OCI-LY3 (cell line): ENCODE data around the gene KCTD17.

Experiments used
- H2AFZ ChIP-seq: fragments of 200-600, 300-600 bp; shearing (Covaris generic); 2 replicates; pipeline ENCODE4 v1.6.0; 2014; ENCODE audit warnings: antibody characterized with exemption, low read depth, low read length
- H3K27ac ChIP-seq: fragments of 200-600, 300-600 bp; sonication (generic); 2 replicates; pipeline ENCODE4 v1.5.1; 2014; ENCODE audit warnings: mild to moderate bottlenecking, low read length, moderate library complexity, mixed read lengths
- H3K27me3 ChIP-seq: fragments of 200-600, 300-600 bp; sonication (generic); 2 replicates; pipeline ENCODE4 v1.6.1; 2014; ENCODE audit warnings: low read depth, low read length, mixed read lengths
- H3K36me3 ChIP-seq: fragments of 200-600, 300-600 bp; sonication (generic); replicated peaks from 2 replicates; pipeline ENCODE3; 2014; ENCODE audit warnings: low read depth, low read length, mixed read lengths
- H3K4me1 ChIP-seq: fragments of 300-600, 200-600 bp; sonication (generic); 2 replicates; pipeline ENCODE4 v1.6.1; 2014; ENCODE audit warnings: low read length, mixed read lengths
- H3K4me2 ChIP-seq: fragments of 200-600, 300-600 bp; sonication (generic); 2 replicates; pipeline ENCODE4 v1.6.1; 2014; ENCODE audit warnings: low read length, mixed read lengths
- H3K4me3 ChIP-seq: fragments of 300-600, 200-600 bp; sonication (generic); 2 replicates; pipeline ENCODE4 v1.5.1; 2014; ENCODE audit warnings: antibody characterized with exemption, mild to moderate bottlenecking, low read length, moderate library complexity
- H3K79me2 ChIP-seq: fragments of 300-600, 200-600 bp; shearing (Covaris generic); 2 replicates; pipeline ENCODE4 v1.6.1; 2014; ENCODE audit warnings: mild to moderate bottlenecking, low read length, mixed read lengths
- H3K9ac ChIP-seq: fragments of 300-600, 200-600 bp; shearing (Covaris generic); 2 replicates; pipeline ENCODE4 v1.6.0; 2014; ENCODE audit warnings: mild to moderate bottlenecking, low read length, moderate library complexity
- H3K9me3 ChIP-seq: fragments of 200-600, 300-600 bp; shearing (Covaris generic); 2 replicates; pipeline ENCODE4 v1.6.1; 2014; ENCODE audit warnings: low read length, mixed read lengths; ENCODE audit not compliant: insufficient read depth
- H4K20me1 ChIP-seq: fragments of 200-600, 300-600 bp; sonication (generic); 2 replicates; pipeline ENCODE4 v1.6.1; 2016; ENCODE audit warnings: low read length, mixed read lengths; ENCODE audit not compliant: insufficient read depth
- EZH2phosphoT487 ChIP-seq: fragments of 200-600 bp; shearing (Covaris generic); IDR thresholded peaks from 2 replicates; pipeline ENCODE4 v1.6.1; 2018; ENCODE audit warnings: antibody characterized with exemption, mixed run types, low read depth
- TF ChIP-seq, protein P1 (sequence below): fragments of 200-600, 300-600 bp; sonication (generic); IDR thresholded peaks from 2 replicates; pipeline ENCODE4 v1.5.1; 2014; ENCODE audit warnings: antibody characterized with exemption, low read length, low read depth

KCTD17 gene

DNA sequence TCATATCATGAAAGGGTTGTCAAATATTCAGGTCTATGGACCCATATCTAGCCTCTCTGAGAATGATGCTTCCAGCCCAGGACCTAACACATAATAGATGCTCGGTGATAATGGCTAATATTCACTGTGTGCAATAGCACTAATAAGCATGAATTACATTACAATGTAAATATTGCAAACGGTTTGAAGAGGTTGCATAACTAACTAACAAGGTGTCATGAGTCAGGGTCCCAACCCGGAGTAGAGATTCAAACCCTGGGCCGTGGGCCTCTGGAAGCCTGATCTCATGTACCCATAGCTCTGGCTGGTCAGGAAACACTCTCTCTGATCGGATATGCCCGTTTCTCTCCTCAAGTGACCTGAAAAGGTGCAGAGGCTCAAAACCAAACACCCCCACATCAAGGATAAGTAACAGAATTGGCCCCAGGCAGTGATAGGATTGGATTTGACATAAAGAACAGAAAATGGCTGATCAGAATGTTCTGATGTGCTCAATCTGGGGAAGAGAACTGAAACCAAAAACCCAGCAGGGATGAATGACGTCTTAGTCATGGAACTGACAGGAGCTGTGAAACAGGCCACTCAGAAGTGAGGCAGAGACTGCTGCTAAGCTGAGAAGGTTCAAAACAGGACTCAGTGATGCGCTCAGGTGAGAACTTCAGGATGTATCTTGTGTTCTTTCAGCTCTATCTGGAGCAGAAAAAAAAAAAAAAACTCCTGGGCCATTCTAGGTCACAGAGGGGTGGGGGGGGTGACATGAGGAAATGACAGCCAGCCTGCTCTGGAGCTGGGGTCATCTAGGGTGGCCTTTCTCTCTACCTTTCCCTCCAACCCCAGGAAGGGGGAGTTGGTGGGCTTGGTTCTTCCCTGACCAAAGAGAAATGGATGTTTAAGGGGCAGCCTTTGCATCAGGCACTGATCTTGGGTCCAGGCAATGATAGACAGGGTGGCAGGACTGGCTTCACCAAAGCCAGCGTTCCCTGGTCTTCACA is 6.6 kb upstream of the KCTD17 start:
- H3K4me3 ChIP-seq = no peak overlapping the region
- H2AFZ ChIP-seq = peak overlapping the region; percentile 25; the same call in 1 of the 2 replicates
- TF ChIP-seq, protein P1, sequence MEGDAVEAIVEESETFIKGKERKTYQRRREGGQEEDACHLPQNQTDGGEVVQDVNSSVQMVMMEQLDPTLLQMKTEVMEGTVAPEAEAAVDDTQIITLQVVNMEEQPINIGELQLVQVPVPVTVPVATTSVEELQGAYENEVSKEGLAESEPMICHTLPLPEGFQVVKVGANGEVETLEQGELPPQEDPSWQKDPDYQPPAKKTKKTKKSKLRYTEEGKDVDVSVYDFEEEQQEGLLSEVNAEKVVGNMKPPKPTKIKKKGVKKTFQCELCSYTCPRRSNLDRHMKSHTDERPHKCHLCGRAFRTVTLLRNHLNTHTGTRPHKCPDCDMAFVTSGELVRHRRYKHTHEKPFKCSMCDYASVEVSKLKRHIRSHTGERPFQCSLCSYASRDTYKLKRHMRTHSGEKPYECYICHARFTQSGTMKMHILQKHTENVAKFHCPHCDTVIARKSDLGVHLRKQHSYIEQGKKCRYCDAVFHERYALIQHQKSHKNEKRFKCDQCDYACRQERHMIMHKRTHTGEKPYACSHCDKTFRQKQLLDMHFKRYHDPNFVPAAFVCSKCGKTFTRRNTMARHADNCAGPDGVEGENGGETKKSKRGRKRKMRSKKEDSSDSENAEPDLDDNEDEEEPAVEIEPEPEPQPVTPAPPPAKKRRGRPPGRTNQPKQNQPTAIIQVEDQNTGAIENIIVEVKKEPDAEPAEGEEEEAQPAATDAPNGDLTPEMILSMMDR = no peak
- no peak for TF ChIP-seq EZH2phosphoT487
- H3K79me2 ChIP-seq = no peaks in the 10 kb centered on the region
- peaks cover 23% of the 10 kb centered on the region for H3K4me1 ChIP-seq
- peak overlapping the region; percentile 62 for H3K4me2 ChIP-seq
- H3K9ac ChIP-seq = no peak overlapping the region
- no peaks in the 10 kb centered on the region for H3K36me3 ChIP-seq
- no peak overlapping the region for H3K27ac ChIP-seq
- no peaks in the 10 kb centered on the region for H4K20me1 ChIP-seq
- 0 out of 2 replicates have a peak, but pooled peaks cover 5% of the 10 kb centered on the region for H3K27me3 ChIP-seq
- no peaks in the 10 kb centered on the region for H3K9me3 ChIP-seq

DNA sequence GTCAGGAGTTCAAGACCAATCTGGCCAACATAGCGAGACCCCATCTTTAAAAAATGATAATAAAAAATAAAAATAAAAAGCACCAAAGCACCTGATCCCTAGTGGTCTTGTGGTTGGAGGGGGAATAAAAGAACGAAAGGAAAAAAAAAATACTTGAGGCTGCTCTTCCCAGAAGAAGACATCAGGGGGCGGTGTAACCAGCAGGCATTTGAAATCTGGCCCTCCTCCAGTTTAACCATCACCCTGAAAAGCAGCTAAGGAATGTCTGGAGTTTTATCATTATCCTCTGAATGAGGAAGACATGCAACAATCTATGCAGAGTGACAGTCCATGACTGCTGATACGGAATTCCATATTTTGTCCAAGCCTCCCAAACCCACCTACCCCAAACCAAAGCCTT is 5.6 kb upstream of the KCTD17 start:
- no peaks in the 10 kb centered on the region; the same call in 1 of the 2 replicates for H3K27me3 ChIP-seq
- H3K9ac ChIP-seq = no peak overlapping the region
- no peaks in the 10 kb centered on the region for H3K79me2 ChIP-seq
- H4K20me1 ChIP-seq = no peaks in the 10 kb centered on the region
- no peaks in the 10 kb centered on the region for H3K9me3 ChIP-seq
- H3K27ac ChIP-seq = no peak overlapping the region
- no peaks in the 10 kb centered on the region for H3K36me3 ChIP-seq
- H3K4me1 ChIP-seq = peaks cover 23% of the 10 kb centered on the region
- H3K4me2 ChIP-seq = no peak overlapping the region
- TF ChIP-seq EZH2phosphoT487 = no peak
- TF ChIP-seq, protein P1 = peak; percentile 69
- no peak overlapping the region for H2AFZ ChIP-seq
- H3K4me3 ChIP-seq = no peak overlapping the region

DNA sequence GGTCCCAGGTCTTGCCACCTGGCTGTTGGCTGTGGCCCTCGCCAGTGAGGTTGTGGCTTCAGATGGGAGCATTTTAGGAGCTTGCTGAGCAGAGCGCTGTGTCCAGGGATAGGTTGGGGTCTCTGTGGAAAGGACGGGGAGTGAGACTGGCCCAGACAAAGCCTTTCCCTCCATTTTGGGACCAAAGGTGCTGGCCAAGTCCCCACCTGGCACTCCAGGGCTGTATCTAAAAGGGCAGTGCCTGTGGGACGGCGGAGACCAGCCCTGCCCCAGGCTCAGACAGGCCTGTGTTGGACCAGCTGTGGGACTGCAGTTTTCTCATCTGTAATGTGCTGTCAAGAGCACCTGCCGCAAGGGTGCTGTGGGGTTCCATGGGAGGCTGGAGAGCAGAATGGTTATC is 5.0 kb upstream of the KCTD17 start:
- no peaks in the 10 kb centered on the region for H3K79me2 ChIP-seq
- no peaks in the 10 kb centered on the region for H3K36me3 ChIP-seq
- H4K20me1 ChIP-seq = no peaks in the 10 kb centered on the region
- no peak overlapping the region for H3K9ac ChIP-seq
- no peaks in the 10 kb centered on the region for H3K9me3 ChIP-seq
- no peak overlapping the region for H3K4me3 ChIP-seq
- H3K27me3 ChIP-seq = no peaks in the 10 kb centered on the region; the same call in 1 of the 2 replicates
- H3K27ac ChIP-seq = no peak overlapping the region
- TF ChIP-seq, protein P1 = no peak
- no peak for TF ChIP-seq EZH2phosphoT487
- peaks cover 23% of the 10 kb centered on the region for H3K4me1 ChIP-seq
- H2AFZ ChIP-seq = no peak overlapping the region
- H3K4me2 ChIP-seq = no peak overlapping the region

DNA sequence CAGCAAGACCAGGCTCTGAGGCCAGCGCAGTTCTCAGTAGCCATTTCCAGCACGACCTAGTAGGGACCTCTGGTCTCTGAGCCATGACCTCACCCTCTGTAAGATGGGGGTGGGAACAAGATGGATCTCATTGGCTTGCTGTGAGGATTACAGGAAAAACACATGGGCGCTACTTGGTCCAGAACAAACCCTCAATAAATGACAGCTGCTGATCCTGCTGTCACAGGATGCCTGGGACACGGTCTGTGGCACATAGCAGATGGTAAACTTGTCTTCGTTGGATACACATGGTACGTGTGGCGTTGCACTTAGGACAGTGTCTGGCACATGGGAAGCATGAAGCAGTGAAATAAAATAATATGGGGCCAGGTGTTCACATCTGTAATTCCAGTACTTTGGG is 4.5 kb upstream of the KCTD17 start:
- no peak overlapping the region for H3K27ac ChIP-seq
- H3K9me3 ChIP-seq = no peaks in the 10 kb centered on the region
- H3K4me1 ChIP-seq = peaks cover 23% of the 10 kb centered on the region
- no peak overlapping the region for H3K9ac ChIP-seq
- no peak overlapping the region for H2AFZ ChIP-seq
- H3K4me3 ChIP-seq = no peak overlapping the region
- H3K4me2 ChIP-seq = no peak overlapping the region
- TF ChIP-seq EZH2phosphoT487 = no peak
- TF ChIP-seq, protein P1 = no peak
- no peaks in the 10 kb centered on the region; the same call in 1 of the 2 replicates for H3K27me3 ChIP-seq
- no peaks in the 10 kb centered on the region for H4K20me1 ChIP-seq
- H3K79me2 ChIP-seq = no peaks in the 10 kb centered on the region
- H3K36me3 ChIP-seq = no peaks in the 10 kb centered on the region
